Adipocyte (in vitro differentiated cells): ENCODE data around the gene ODAD4.

ENCODE experiments used
- DNase-seq: peaks from one replicate; pipeline ENCODE4 v3.0.0-alpha.2; 2015; ENCODE audit warnings: low read depth
- H3K27me3 ChIP-seq: replicated peaks from 2 replicates; pipeline ENCODE4 v1.7.0; 2013; ENCODE audit warnings: mild to moderate bottlenecking, low read length, moderate library complexity; ENCODE audit not compliant: control insufficient read depth, insufficient read depth
- H3K36me3 ChIP-seq: 2 replicates; pipeline ENCODE4 v1.7.0; 2013; ENCODE audit warnings: low read length, mild to moderate bottlenecking, moderate library complexity; ENCODE audit not compliant: control insufficient read depth, insufficient read depth, severe bottlenecking
- H3K4me1 ChIP-seq: 2 replicates; pipeline ENCODE4 v1.7.0; 2013; ENCODE audit warnings: mild to moderate bottlenecking, low read length, moderate library complexity; ENCODE audit not compliant: control insufficient read depth, insufficient read depth
- H3K4me3 ChIP-seq: 2 replicates; pipeline ENCODE4 v1.7.0; 2013; ENCODE audit warnings: mild to moderate bottlenecking, low read length, moderate library complexity
- H3K9ac ChIP-seq: 2 replicates; pipeline ENCODE4 v1.7.0; 2013; ENCODE audit warnings: mild to moderate bottlenecking, low read length, moderate library complexity
- H3K9me3 ChIP-seq: 2 replicates; pipeline ENCODE4 v1.7.0; 2013; ENCODE audit warnings: mild to moderate bottlenecking, low read length, moderate library complexity; ENCODE audit not compliant: control insufficient read depth

The ODAD4 gene

DNA sequence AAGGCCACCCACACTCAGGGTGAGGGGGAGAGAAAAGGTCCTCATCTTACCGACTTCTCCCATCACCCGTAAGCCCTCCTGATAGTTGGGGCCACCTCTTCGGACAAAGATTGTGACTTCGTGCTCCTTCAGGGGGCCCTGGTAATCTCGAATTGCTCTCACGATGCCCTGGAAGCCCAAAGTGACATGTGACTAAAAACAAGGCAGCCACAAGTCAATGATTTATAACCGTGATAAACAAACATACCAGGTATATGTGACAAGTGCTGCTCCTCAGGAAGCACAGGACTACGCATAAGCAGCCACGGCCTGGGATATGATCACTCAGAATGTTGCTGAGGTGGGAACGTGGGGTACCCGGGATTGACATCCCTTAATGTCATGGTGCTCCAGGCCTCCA lies 28.8 kb upstream of the ODAD4 start:
- peaks cover 13% of the 10 kb centered on the region for H3K4me1 ChIP-seq
- no peak overlapping the region for H3K4me3 ChIP-seq
- H3K9me3 ChIP-seq = no peaks in the 10 kb centered on the region
- no peaks in the 10 kb centered on the region for H3K27me3 ChIP-seq
- H3K9ac ChIP-seq = no peak overlapping the region
- no peak for DNase-seq
- H3K36me3 ChIP-seq = peaks cover 98% of the 10 kb centered on the region

DNA sequence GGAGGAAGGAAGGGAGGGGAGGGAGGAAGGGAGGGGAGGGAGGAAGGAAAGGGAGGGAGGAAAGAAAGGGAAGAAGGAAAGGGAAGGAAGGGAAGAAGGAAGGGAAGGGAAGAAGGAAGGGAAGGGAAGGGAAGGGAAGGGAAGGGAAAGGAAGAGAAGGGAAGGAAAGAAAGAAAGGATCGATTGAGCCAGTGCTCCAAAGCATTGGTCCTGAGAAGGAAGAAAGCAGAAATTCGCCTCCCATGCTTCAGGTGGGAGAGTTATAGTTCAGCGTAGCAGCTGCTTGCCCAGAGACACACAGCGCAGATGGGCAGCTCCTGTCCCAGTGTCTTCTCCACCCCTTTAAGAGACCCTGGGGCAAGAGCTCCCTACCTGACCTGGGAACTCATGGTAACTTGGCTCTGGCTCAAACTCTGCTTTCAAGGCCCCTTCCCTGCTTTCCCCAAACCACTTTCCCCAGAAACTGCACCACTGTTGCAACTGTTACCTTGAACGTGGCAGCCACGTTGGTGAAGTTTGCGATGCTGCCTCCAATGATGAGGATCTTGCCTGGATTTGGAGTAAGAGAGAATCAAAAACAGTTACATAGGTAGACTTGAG lies 26.1 kb upstream of the ODAD4 start:
- Histone ChIP-seq H3K9me3 (no peaks in the 10 kb centered on the region), H3K9ac (no peak overlapping the region), H3K27me3 (no peaks in the 10 kb centered on the region), H3K4me3 (no peak overlapping the region), H3K36me3 (peaks cover 96% of the 10 kb centered on the region), H3K4me1 (peaks cover 28% of the 10 kb centered on the region)
- DNase-seq = no peak

GRCh38 chr17:41905172-41905571 lies 25.2 kb upstream of the ODAD4 start:
- Histone ChIP-seq H3K4me3 (no peak overlapping the region), H3K9me3 (no peaks in the 10 kb centered on the region), H3K36me3 (peaks cover 96% of the 10 kb centered on the region), H3K27me3 (no peaks in the 10 kb centered on the region), H3K9ac (no peak overlapping the region), H3K4me1 (peaks cover 30% of the 10 kb centered on the region)
- DNase-seq = no peak

GRCh38 chr17:41906465-41907184 lies 23.8 kb upstream of the ODAD4 start:
- no peak for DNase-seq
- Histone ChIP-seq H3K36me3 (peaks cover 96% of the 10 kb centered on the region), H3K27me3 (no peaks in the 10 kb centered on the region), H3K4me3 (no peak overlapping the region), H3K9me3 (no peaks in the 10 kb centered on the region), H3K9ac (peak overlapping the region; percentile 57), H3K4me1 (peaks cover 41% of the 10 kb centered on the region)

DNA sequence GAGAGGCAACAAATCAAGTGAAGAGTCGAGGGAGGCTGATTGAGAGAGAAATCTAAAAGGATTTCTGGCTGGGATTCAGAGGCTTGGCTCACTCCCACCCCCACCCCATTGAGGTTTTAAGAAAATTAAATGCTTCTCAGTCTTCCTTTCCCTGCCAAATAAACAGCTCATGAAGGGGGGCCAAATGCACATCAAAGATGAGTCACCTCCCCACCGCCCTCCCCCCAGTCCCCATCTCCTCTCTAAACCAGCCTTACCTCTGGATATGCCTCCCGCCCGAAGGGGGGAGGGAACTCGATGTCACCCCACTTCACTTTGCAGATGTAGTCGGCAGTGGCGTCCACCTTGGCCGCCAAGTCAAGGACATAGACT lies 23.2 kb upstream of the ODAD4 start:
- peaks cover 41% of the 10 kb centered on the region for H3K4me1 ChIP-seq
- no peak for DNase-seq
- peaks cover 96% of the 10 kb centered on the region for H3K36me3 ChIP-seq
- no peaks in the 10 kb centered on the region for H3K27me3 ChIP-seq
- H3K9me3 ChIP-seq = no peaks in the 10 kb centered on the region
- H3K4me3 ChIP-seq = no peak overlapping the region
- H3K9ac ChIP-seq = peak overlapping the region; percentile 57

DNA sequence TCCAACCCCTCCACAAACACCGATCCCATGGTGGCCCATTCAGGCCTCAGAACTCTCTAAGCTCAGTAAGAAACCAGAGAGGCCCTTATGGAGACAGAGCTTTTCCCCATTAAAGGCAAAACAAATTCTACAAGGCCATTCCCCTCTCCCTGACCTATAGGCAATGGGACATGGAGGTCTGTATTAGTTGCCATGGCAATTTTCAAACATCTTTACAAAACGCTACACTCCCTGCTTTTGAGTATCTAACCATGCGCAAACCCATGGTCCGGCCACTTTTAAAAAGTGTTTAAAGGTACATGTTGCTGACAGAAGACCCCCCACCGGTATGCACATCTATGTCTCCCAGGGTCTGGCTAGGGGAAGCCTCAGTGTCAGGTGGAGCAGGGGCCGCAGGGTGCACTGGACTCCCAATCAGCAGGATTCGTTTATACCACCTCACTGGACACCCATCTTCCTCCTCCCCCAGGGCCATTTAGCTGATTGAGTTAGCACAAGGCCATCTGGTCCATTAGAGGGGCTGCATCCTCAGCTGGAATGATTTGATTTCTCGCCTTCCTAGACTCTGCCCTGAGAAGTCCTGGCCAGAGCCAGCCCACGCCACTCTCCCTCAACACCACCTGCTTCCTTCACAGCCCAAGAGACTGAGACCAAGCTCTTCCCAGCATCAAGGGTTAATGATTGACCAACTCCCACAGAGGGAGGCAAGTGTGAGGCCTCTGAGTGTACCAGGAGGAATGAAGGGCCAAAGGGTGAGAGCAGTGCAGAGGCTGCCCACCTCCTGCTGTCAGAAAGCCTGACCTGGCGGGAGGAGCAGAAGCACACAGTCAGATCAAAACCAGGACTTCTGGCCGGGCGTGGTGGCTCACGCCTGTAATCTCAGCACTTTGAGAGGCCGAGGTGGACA lies 22.5 kb upstream of the ODAD4 start:
- no peaks in the 10 kb centered on the region for H3K27me3 ChIP-seq
- no peak overlapping the region for H3K9ac ChIP-seq
- DNase-seq = no peak
- H3K4me3 ChIP-seq = no peak overlapping the region
- peaks cover 42% of the 10 kb centered on the region for H3K4me1 ChIP-seq
- no peaks in the 10 kb centered on the region for H3K9me3 ChIP-seq
- peaks cover 96% of the 10 kb centered on the region for H3K36me3 ChIP-seq

GRCh38 chr17:41909088-41909487 lies 21.3 kb upstream of the ODAD4 start:
- H3K9me3 ChIP-seq = no peaks in the 10 kb centered on the region
- peaks cover 98% of the 10 kb centered on the region for H3K36me3 ChIP-seq

GRCh38 chr17:41910701-41911391 lies 19.6 kb upstream of the ODAD4 start:
- H3K36me3 ChIP-seq = peaks cover 94% of the 10 kb centered on the region

More at GRCh38 chr17:41909088-41909487, 21.3 kb upstream of the ODAD4 start:
- Histone ChIP-seq H3K4me1 (peaks cover 54% of the 10 kb centered on the region), H3K4me3 (no peak overlapping the region), H3K27me3 (no peaks in the 10 kb centered on the region), H3K9ac (no peak overlapping the region)
- no peak for DNase-seq

GRCh38 chr17:41912925-41913324 lies 17.5 kb upstream of the ODAD4 start:
- DNase-seq = no peak
- Histone ChIP-seq H3K9me3 (no peaks in the 10 kb centered on the region), H3K27me3 (no peaks in the 10 kb centered on the region), H3K4me3 (peak overlapping the region; percentile 96), H3K9ac (peak overlapping the region; percentile 34), H3K36me3 (peaks cover 78% of the 10 kb centered on the region), H3K4me1 (peaks cover 68% of the 10 kb centered on the region)

More at GRCh38 chr17:41910701-41911391, 19.6 kb upstream of the ODAD4 start:
- peak; percentile 89 for DNase-seq
- peaks cover 72% of the 10 kb centered on the region for H3K4me1 ChIP-seq
- H3K4me3 ChIP-seq = no peak overlapping the region
- H3K9me3 ChIP-seq = no peaks in the 10 kb centered on the region
- H3K9ac ChIP-seq = peak overlapping the region; percentile 6
- H3K27me3 ChIP-seq = no peaks in the 10 kb centered on the region

GRCh38 chr17:41913798-41914197 lies 16.6 kb upstream of the ODAD4 start:
- Histone ChIP-seq H3K36me3 (peaks cover 70% of the 10 kb centered on the region), H3K4me3 (peak overlapping the region; percentile 96), H3K9me3 (no peaks in the 10 kb centered on the region), H3K27me3 (no peaks in the 10 kb centered on the region), H3K9ac (peak overlapping the region; percentile 98), H3K4me1 (peaks cover 61% of the 10 kb centered on the region)
- DNase-seq = no peak

GRCh38 chr17:41914358-41914766 lies 16.1 kb upstream of the ODAD4 start:
- Histone ChIP-seq H3K9ac (peak overlapping the region; percentile 98), H3K4me3 (peak overlapping the region; percentile 96), H3K27me3 (no peaks in the 10 kb centered on the region), H3K9me3 (no peaks in the 10 kb centered on the region), H3K36me3 (peaks cover 64% of the 10 kb centered on the region), H3K4me1 (peaks cover 61% of the 10 kb centered on the region)
- DNase-seq = no peak
